GM23248 (cell line): ENCODE data around the gene ADAMTS17. TPM values are rescaled to one million over a fixed set of nuclear protein-coding genes. Genes with fewer than 3 reads are reported as not detected.

Source experiments
- DNase-seq: peaks from one replicate; pipeline ENCODE4 v3.0.0-alpha.2; 2015
- H2AFZ ChIP-seq: fragments of 200-600 bp; sonication (generic); 2 replicates; pipeline ENCODE4 v1.6.1; 2016; ENCODE audit warnings: antibody characterized with exemption
- H3F3A ChIP-seq: fragments of 200-600 bp; sonication (generic); 2 replicates; pipeline ENCODE4 v1.6.1; 2016; ENCODE audit warnings: mild to moderate bottlenecking, antibody characterized with exemption, mixed run types; ENCODE audit not compliant: insufficient read depth
- H3K27ac ChIP-seq: fragments of 200-600 bp; sonication (generic); 2 replicates; pipeline ENCODE4 v1.5.1; 2016; ENCODE audit warnings: mild to moderate bottlenecking
- H3K27me3 ChIP-seq: fragments of 200-600 bp; sonication (generic); replicated peaks from 2 replicates; pipeline ENCODE4 v1.6.1; 2016; ENCODE audit warnings: mild to moderate bottlenecking; ENCODE audit not compliant: insufficient read depth
- H3K36me3 ChIP-seq: fragments of 200-600 bp; sonication (generic); 2 replicates; pipeline ENCODE4 v1.6.1; 2016; ENCODE audit warnings: low read depth, mild to moderate bottlenecking
- H3K4me1 ChIP-seq: fragments of 200-600 bp; sonication (generic); 2 replicates; pipeline ENCODE4 v1.6.1; 2016; ENCODE audit warnings: mild to moderate bottlenecking; ENCODE audit not compliant: insufficient read depth
- H3K4me2 ChIP-seq: fragments of 200-600 bp; sonication (generic); one replicate; pipeline ENCODE4 v1.6.1; 2016; ENCODE audit warnings: mild to moderate bottlenecking; ENCODE audit not compliant: unreplicated experiment
- H3K4me3 ChIP-seq: fragments of 200-600 bp; sonication (generic); 2 replicates; pipeline ENCODE4 v1.5.1; 2016; ENCODE audit warnings: mild to moderate bottlenecking
- H3K79me2 ChIP-seq: fragments of 200-600 bp; sonication (generic); 2 replicates; pipeline ENCODE4 v1.6.1; 2016; ENCODE audit warnings: mild to moderate bottlenecking; ENCODE audit not compliant: insufficient read depth
- H3K9ac ChIP-seq: fragments of 200-600 bp; sonication (generic); 2 replicates; pipeline ENCODE4 v1.6.1; 2016; ENCODE audit warnings: mild to moderate bottlenecking
- H3K9me2 ChIP-seq: fragments of 200-600 bp; sonication (generic); 2 replicates; pipeline ENCODE4 v1.6.1; 2016; ENCODE audit warnings: mixed run types, mild to moderate bottlenecking, moderate library complexity; ENCODE audit not compliant: insufficient read depth
- H3K9me3 ChIP-seq: fragments of 200-600 bp; sonication (generic); one replicate; pipeline ENCODE4 v1.6.1; 2017; ENCODE audit warnings: low read depth
- H4K20me1 ChIP-seq: fragments of 200-600 bp; sonication (generic); 2 replicates; pipeline ENCODE4 v1.6.0; 2016; ENCODE audit not compliant: insufficient read depth
- EZH2 ChIP-seq: fragments of 200-600 bp; sonication (generic); IDR thresholded peaks from 2 replicates; pipeline ENCODE4 v1.6.1; 2018; ENCODE audit warnings: antibody characterized with exemption, mild to moderate bottlenecking; ENCODE audit not compliant: insufficient read depth, poor library complexity, severe bottlenecking
- EZH2phosphoT487 ChIP-seq: fragments of 200-600 bp; sonication (generic); IDR thresholded peaks from 2 replicates; pipeline ENCODE4 v1.6.1; 2018; ENCODE audit warnings: antibody characterized with exemption, moderate library complexity, mild to moderate bottlenecking, low read depth; ENCODE audit not compliant: insufficient read depth
- WGBS, 2 experiments: methylation state at CpG; one replicate each; pipeline ENCODE4 v1.1.6; 2015 to 2017; ENCODE audit warnings: low lambda C conversion rate in 2 of 2, low coverage in 1 of 2; ENCODE audit errors: missing lambda C conversion rate in 2 of 2; 5-methylcytosine and 5-hydroxymethylcytosine counted together
- in situ Hi-C: fragments of 300-500 bp; cut with MboI; formaldehyde crosslinking; loops from 2 replicates; pipeline ENCODE4 v1.15.0; 2020
- polyA plus RNA-seq: library from polyadenylated mRNA; unstranded; fragments of >200 nt; fragmentation: Nextera tagmentation; extraction: Ambion mirVana; gene quantifications from 2 replicates; pipeline ENCODE4 v1.2.1, GENCODE V29; 2016
- total RNA-seq: library from RNA; depleted of rRNA; stranded (reverse); fragments of >200 nt; shearing (Covaris generic); gene quantifications from 2 replicates; pipeline ENCODE4 v1.2.3, GENCODE V29; 2014

The ADAMTS17 gene
- total and polyA plus RNA-seq, 2 experiments from 2014 or later, result not detected

GRCh38 chr15:99954361-99955180 is 387.2 kb downstream of the ADAMTS17 start:
- no peak overlapping the region for H3K4me2 ChIP-seq
- no peaks in the 10 kb centered on the region for H3F3A ChIP-seq
- no peaks in the 10 kb centered on the region for H3K27me3 ChIP-seq
- H3K4me1 ChIP-seq, result no peaks in the 10 kb centered on the region
- no peak for DNase-seq
- H3K79me2 ChIP-seq, result no peaks in the 10 kb centered on the region
- H3K9me3 ChIP-seq, result peaks cover 4% of the 10 kb centered on the region
- no peak overlapping the region for H3K4me3 ChIP-seq
- no peak for TF ChIP-seq EZH2
- no peak for TF ChIP-seq EZH2phosphoT487
- 22 to 28% methylated on average over 11 of the region's 11 CpGs for WGBS, 2 experiments
- no peaks in the 10 kb centered on the region for H3K9me2 ChIP-seq
- no peak overlapping the region for H2AFZ ChIP-seq
- H4K20me1 ChIP-seq, result no peaks in the 10 kb centered on the region
- H3K9ac ChIP-seq, result no peak overlapping the region
- H3K27ac ChIP-seq, result no peak overlapping the region
- H3K36me3 ChIP-seq, result no peaks in the 10 kb centered on the region
- in situ Hi-C loops, result no loop called here

GRCh38 chr15:99953886-99954285 is 387.9 kb downstream of the ADAMTS17 start:
- no peaks in the 10 kb centered on the region for H3K27me3 ChIP-seq
- WGBS, 2 experiments, result 27 to 30% methylated on average over 7 of the region's 7 CpGs
- in situ Hi-C loops, result no loop called here

GRCh38 chr15:99951511-99951910 is 390.3 kb downstream of the ADAMTS17 start:
- Histone ChIP-seq H2AFZ (no peak overlapping the region), H3K9me3 (peaks cover 5% of the 10 kb centered on the region), H3F3A (no peaks in the 10 kb centered on the region), H3K36me3 (no peaks in the 10 kb centered on the region), H3K9ac (no peak overlapping the region), H3K27me3 (no peaks in the 10 kb centered on the region), H3K9me2 (no peaks in the 10 kb centered on the region), H3K4me3 (no peak overlapping the region), H3K4me1 (no peaks in the 10 kb centered on the region), H4K20me1 (no peaks in the 10 kb centered on the region), H3K27ac (no peak overlapping the region), H3K4me2 (no peak overlapping the region), H3K79me2 (no peaks in the 10 kb centered on the region)
- WGBS, 2 experiments, result 44 to 46% methylated on average over 5 of the region's 5 CpGs
- in situ Hi-C loops, result no loop called here
- TF ChIP-seq EZH2phosphoT487, result no peak
- no peak for TF ChIP-seq EZH2
- no peak for DNase-seq

More at GRCh38 chr15:99953886-99954285, 387.9 kb downstream of the ADAMTS17 start:
- Histone ChIP-seq H2AFZ (no peak overlapping the region), H3F3A (no peaks in the 10 kb centered on the region), H3K4me2 (no peak overlapping the region), H3K4me1 (no peaks in the 10 kb centered on the region), H3K79me2 (no peaks in the 10 kb centered on the region), H4K20me1 (no peaks in the 10 kb centered on the region), H3K9ac (no peak overlapping the region), H3K9me2 (no peaks in the 10 kb centered on the region), H3K4me3 (no peak overlapping the region), H3K36me3 (no peaks in the 10 kb centered on the region), H3K27ac (no peak overlapping the region), H3K9me3 (peaks cover 5% of the 10 kb centered on the region)
- no peak for DNase-seq
- TF ChIP-seq EZH2 (no peak), EZH2phosphoT487 (no peak)

GRCh38 chr15:99944131-99944530 is 397.6 kb downstream of the ADAMTS17 start:
- no peaks in the 10 kb centered on the region for H3K79me2 ChIP-seq
- no peaks in the 10 kb centered on the region for H3F3A ChIP-seq
- no peak overlapping the region for H2AFZ ChIP-seq
- no peak for TF ChIP-seq EZH2phosphoT487
- no peak for TF ChIP-seq EZH2
- H3K9me2 ChIP-seq, result no peaks in the 10 kb centered on the region
- no peak for DNase-seq
- H3K4me3 ChIP-seq, result no peak overlapping the region
- H3K9ac ChIP-seq, result no peak overlapping the region
- no peak overlapping the region for H3K4me2 ChIP-seq
- 60 to 73% methylated on average over 1 of the region's 1 CpG for WGBS, 2 experiments
- no peaks in the 10 kb centered on the region for H3K4me1 ChIP-seq
- no peaks in the 10 kb centered on the region for H3K27me3 ChIP-seq
- H3K27ac ChIP-seq, result no peak overlapping the region
- H4K20me1 ChIP-seq, result no peaks in the 10 kb centered on the region
- H3K9me3 ChIP-seq, result no peaks in the 10 kb centered on the region
- in situ Hi-C loops, result no loop called here
- H3K36me3 ChIP-seq, result no peaks in the 10 kb centered on the region
